ENCODE results near the gene KAZN.
A peak's percentile ranks its signal among the peaks of the same experiment; 100 is the strongest.

KAZN gene

GRCh38 chr1:15045123-15045522, 446.6 kb downstream of the KAZN start:
- DNase-seq = no peak

GRCh38 chr1:15046487-15047165, 448.1 kb downstream of the KAZN start:
- peak; percentile 68 for DNase-seq

- DNase-seq = no peak
Measured at GRCh38 chr1:15047237-15047636, 448.8 kb downstream of the KAZN start.

GRCh38 chr1:15048437-15048980, 450.0 kb downstream of the KAZN start:
- no peak for DNase-seq

GRCh38 chr1:15049067-15049466, 450.6 kb downstream of the KAZN start:
- no peak for DNase-seq

GRCh38 chr1:15051882-15052528, 453.5 kb downstream of the KAZN start:
- no peak for DNase-seq

GRCh38 chr1:15053153-15053552, 454.7 kb downstream of the KAZN start:
- no peak for DNase-seq

GRCh38 chr1:15055736-15056415, 457.4 kb downstream of the KAZN start:
- DNase-seq = no peak

- no peak for DNase-seq
Measured at GRCh38 chr1:15056515-15057285, 458.2 kb downstream of the KAZN start.

- DNase-seq = no peak
Measured at GRCh38 chr1:15057834-15058233, 459.3 kb downstream of the KAZN start.

GRCh38 chr1:15058261-15058660, 459.8 kb downstream of the KAZN start:
- no peak for DNase-seq

GRCh38 chr1:15060104-15060503, 461.6 kb downstream of the KAZN start:
- no peak for DNase-seq

- DNase-seq = peak; percentile 48
Measured at GRCh38 chr1:15062479-15063099, 464.1 kb downstream of the KAZN start.

GRCh38 chr1:15063346-15063745, 464.9 kb downstream of the KAZN start:
- DNase-seq = no peak

GRCh38 chr1:15063783-15064182, 465.3 kb downstream of the KAZN start:
- DNase-seq = no peak

GRCh38 chr1:15064217-15064929, 465.9 kb downstream of the KAZN start:
- DNase-seq = no peak

GRCh38 chr1:15065291-15065690, 466.8 kb downstream of the KAZN start:
- DNase-seq = no peak

- no peak for DNase-seq
Measured at GRCh38 chr1:15065736-15066135, 467.3 kb downstream of the KAZN start.

- DNase-seq = no peak
Measured at GRCh38 chr1:15066191-15066590, 467.7 kb downstream of the KAZN start.

GRCh38 chr1:15067148-15067547, 468.7 kb downstream of the KAZN start:
- DNase-seq = no peak

GRCh38 chr1:15068152-15068551, 469.7 kb downstream of the KAZN start:
- DNase-seq = no peak

- no peak for DNase-seq
Measured at GRCh38 chr1:15068997-15069396, 470.5 kb downstream of the KAZN start.
